Suprapubic skin (tissue), 4 donors: ENCODE results near the gene ART3.

Source experiments
- POLR2A ChIP-seq, 2 donors: fragments of 450-650 bp; IDR thresholded peaks; one replicate each; pipeline ENCODE4 v1.6.1; 2017; ENCODE audit warnings: antibody characterized with exemption in 2 of 2, mild to moderate bottlenecking in 2 of 2, moderate library complexity in 2 of 2
- POLR2AphosphoS5 ChIP-seq, 3 donors: sonication (generic); formaldehyde crosslinking; IDR thresholded peaks; one replicate each; pipeline ENCODE4 v1.6.1; 2017; ENCODE audit warnings: antibody characterized with exemption in 3 of 3
- TF ChIP-seq, protein P1 (sequence below), 2 donors: fragments of 200-600 bp in 1 of 2; fragments of 450-650 bp in 1 of 2; sonication (generic) in 1 of 2; IDR thresholded peaks; one replicate each; pipeline ENCODE4 v1.5.1; 2016 to 2019; ENCODE audit warnings: antibody characterized with exemption in 2 of 2, mild to moderate bottlenecking in 1 of 2, moderate library complexity in 1 of 2

DNA sequence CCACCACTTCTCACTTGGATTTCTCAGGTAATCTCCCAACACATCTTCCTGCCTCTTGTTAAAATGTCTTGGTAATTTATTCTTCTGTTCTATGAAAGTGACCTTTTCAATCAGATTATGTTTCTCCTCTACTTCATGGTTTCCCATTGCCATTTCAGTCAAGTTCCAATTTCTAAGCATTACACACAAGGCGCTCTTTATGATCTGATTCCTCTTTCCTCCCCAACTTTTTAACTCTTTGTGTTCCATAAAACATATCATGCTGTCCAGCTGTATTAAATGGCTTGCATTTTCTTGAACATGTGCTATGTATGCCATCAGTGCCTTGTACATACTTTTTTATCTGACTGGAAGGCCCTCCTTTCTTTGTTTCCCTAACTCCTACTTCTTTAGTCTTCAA, 13.1 kb upstream of the ART3 start:
- TF ChIP-seq POLR2AphosphoS5 (IDR thresholded peaks at IDR 0.05) (no peak), POLR2A (IDR thresholded peaks at IDR 0.05) (no peak)
- TF ChIP-seq, protein P1, sequence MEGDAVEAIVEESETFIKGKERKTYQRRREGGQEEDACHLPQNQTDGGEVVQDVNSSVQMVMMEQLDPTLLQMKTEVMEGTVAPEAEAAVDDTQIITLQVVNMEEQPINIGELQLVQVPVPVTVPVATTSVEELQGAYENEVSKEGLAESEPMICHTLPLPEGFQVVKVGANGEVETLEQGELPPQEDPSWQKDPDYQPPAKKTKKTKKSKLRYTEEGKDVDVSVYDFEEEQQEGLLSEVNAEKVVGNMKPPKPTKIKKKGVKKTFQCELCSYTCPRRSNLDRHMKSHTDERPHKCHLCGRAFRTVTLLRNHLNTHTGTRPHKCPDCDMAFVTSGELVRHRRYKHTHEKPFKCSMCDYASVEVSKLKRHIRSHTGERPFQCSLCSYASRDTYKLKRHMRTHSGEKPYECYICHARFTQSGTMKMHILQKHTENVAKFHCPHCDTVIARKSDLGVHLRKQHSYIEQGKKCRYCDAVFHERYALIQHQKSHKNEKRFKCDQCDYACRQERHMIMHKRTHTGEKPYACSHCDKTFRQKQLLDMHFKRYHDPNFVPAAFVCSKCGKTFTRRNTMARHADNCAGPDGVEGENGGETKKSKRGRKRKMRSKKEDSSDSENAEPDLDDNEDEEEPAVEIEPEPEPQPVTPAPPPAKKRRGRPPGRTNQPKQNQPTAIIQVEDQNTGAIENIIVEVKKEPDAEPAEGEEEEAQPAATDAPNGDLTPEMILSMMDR (IDR thresholded peaks at IDR 0.05): no peak
